IPS-NIHi7 (cell line): ENCODE data around the gene NR2C2.
A peak's percentile ranks its signal among the peaks of the same experiment; 100 is the strongest.

Source experiments
- DNase-seq: peaks from one replicate; pipeline ENCODE4 v3.0.0; 2012; ENCODE audit warnings: mixed read lengths; ENCODE audit errors: extremely low spot score

The NR2C2 gene

GRCh38 chr3:15023249-15023648 lies 75.9 kb downstream of the NR2C2 start:
- peak; percentile 8 for DNase-seq

GRCh38 chr3:15023719-15024118 lies 76.3 kb downstream of the NR2C2 start:
- DNase-seq = peak; percentile 9

- DNase-seq = no peak
Measured at GRCh38 chr3:15029625-15030024, 82.2 kb downstream of the NR2C2 start.

GRCh38 chr3:15032650-15033049 lies 85.3 kb downstream of the NR2C2 start:
- no peak for DNase-seq

GRCh38 chr3:15033103-15033502 lies 85.7 kb downstream of the NR2C2 start:
- DNase-seq = no peak

- DNase-seq = no peak
Measured at GRCh38 chr3:15038306-15038705, 90.9 kb downstream of the NR2C2 start.

GRCh38 chr3:15040844-15041243 lies 93.5 kb downstream of the NR2C2 start:
- DNase-seq = no peak

GRCh38 chr3:15041950-15042349 lies 94.6 kb downstream of the NR2C2 start:
- no peak for DNase-seq

- DNase-seq = no peak
Measured at GRCh38 chr3:15042936-15043335, 95.6 kb downstream of the NR2C2 start.

- DNase-seq = no peak
Measured at GRCh38 chr3:15043408-15044171, 96.2 kb downstream of the NR2C2 start.

GRCh38 chr3:15044326-15044725 lies 96.9 kb downstream of the NR2C2 start:
- DNase-seq = no peak

- no peak for DNase-seq
Measured at GRCh38 chr3:15045667-15046066, 98.3 kb downstream of the NR2C2 start.

GRCh38 chr3:15049584-15049983 lies 102.2 kb downstream of the NR2C2 start:
- DNase-seq = no peak

- DNase-seq = no peak
Measured at GRCh38 chr3:15050405-15051092, 103.2 kb downstream of the NR2C2 start.

GRCh38 chr3:15051531-15051930 lies 104.1 kb downstream of the NR2C2 start:
- peak; percentile 89 for DNase-seq

- DNase-seq = no peak
Measured at GRCh38 chr3:15052335-15053242, 105.2 kb downstream of the NR2C2 start.

- DNase-seq = no peak
Measured at GRCh38 chr3:15053541-15053940, 106.2 kb downstream of the NR2C2 start.

GRCh38 chr3:15055019-15055557 lies 107.7 kb downstream of the NR2C2 start:
- DNase-seq = no peak

GRCh38 chr3:15056676-15057404 lies 109.5 kb downstream of the NR2C2 start:
- no peak for DNase-seq

- DNase-seq = no peak
Measured at GRCh38 chr3:15060029-15060428, 112.6 kb downstream of the NR2C2 start.

- DNase-seq = no peak
Measured at GRCh38 chr3:15063238-15063637, 115.9 kb downstream of the NR2C2 start.
